A673 (cell line): ENCODE data around the gene SH2D4B.

Experiments used
- CTCF ChIP-seq: fragments of 300-800, 200-600 bp; sonication (generic); conservative IDR thresholded peaks from 2 replicates; pipeline ENCODE4 v1.5.1; 2017; ENCODE audit warnings: low read depth, mild to moderate bottlenecking, antibody characterized with exemption, low read length, moderate library complexity, mixed read lengths
- EZH2 ChIP-seq: fragments of 200-600 bp; sonication (generic); IDR thresholded peaks from 2 replicates; pipeline ENCODE4 v1.6.1; 2017; ENCODE audit warnings: borderline replicate concordance, low read depth, mild to moderate bottlenecking, mixed read lengths, antibody characterized with exemption, low read length; ENCODE audit not compliant: poor library complexity, severe bottlenecking

- TF ChIP-seq CTCF (no peak), EZH2 (no peak)
These were observed 11.0 kb upstream of the SH2D4B start for GRCh38 chr10:80526742-80527141.
